GM18508 (cell line): Measurements from ENCODE around the gene ACAP2.
A peak's percentile ranks its signal among the peaks of the same experiment; 100 is the strongest.
"Not testable (repeated sequence)": the region's sequence is repeated elsewhere in the genome, so short reads cannot be mapped to it uniquely, and the experiment has no call there.

Experiments
- ATAC-seq: cut with Tn5 transposase; IDR thresholded peaks from one replicate; pipeline ENCODE4 v1.9.1; 2021; ENCODE audit warnings: moderate number of reproducible peaks; ENCODE audit not compliant: insufficient read depth, unreplicated experiment

The ACAP2 gene

GRCh38 chr3:195395208-195395816, 47.5 kb downstream of the ACAP2 start:
- ATAC-seq = no peak

GRCh38 chr3:195394700-195395099, 48.1 kb downstream of the ACAP2 start:
- ATAC-seq = no peak

GRCh38 chr3:195394024-195394423, 48.8 kb downstream of the ACAP2 start:
- no peak for ATAC-seq

- ATAC-seq = peak; percentile 64
Measured at GRCh38 chr3:195388380-195388779, 54.4 kb downstream of the ACAP2 start.

GRCh38 chr3:195386739-195387138, 56.1 kb downstream of the ACAP2 start:
- no peak for ATAC-seq

- no peak for ATAC-seq
Measured at GRCh38 chr3:195385526-195385925, 57.3 kb downstream of the ACAP2 start.

- no peak for ATAC-seq
Measured at GRCh38 chr3:195384952-195385351, 57.9 kb downstream of the ACAP2 start.

- ATAC-seq = no peak
Measured at GRCh38 chr3:195372220-195372619, 70.6 kb downstream of the ACAP2 start.

- no peak for ATAC-seq
Measured at GRCh38 chr3:195366200-195366925, 76.5 kb downstream of the ACAP2 start.

GRCh38 chr3:195365371-195365770, 77.4 kb downstream of the ACAP2 start:
- no peak for ATAC-seq

- not testable (repeated sequence) for ATAC-seq
Measured at GRCh38 chr3:195357797-195358196, 85.0 kb downstream of the ACAP2 start.

- no peak for ATAC-seq
Measured at GRCh38 chr3:195356151-195357086, 86.4 kb downstream of the ACAP2 start.

- ATAC-seq = not testable (repeated sequence)
Measured at GRCh38 chr3:195354009-195354408, 88.8 kb downstream of the ACAP2 start.

- ATAC-seq = no peak
Measured at GRCh38 chr3:195352895-195353488, 89.8 kb downstream of the ACAP2 start.

- ATAC-seq = no peak
Measured at GRCh38 chr3:195348426-195349115, 94.2 kb downstream of the ACAP2 start.

GRCh38 chr3:195337747-195338146, 105.1 kb downstream of the ACAP2 start:
- ATAC-seq = no peak

GRCh38 chr3:195334967-195335366, 107.9 kb downstream of the ACAP2 start:
- ATAC-seq = no peak

- ATAC-seq = no peak
Measured at GRCh38 chr3:195319060-195319459, 123.8 kb downstream of the ACAP2 start.

GRCh38 chr3:195312714-195313113, 130.1 kb downstream of the ACAP2 start:
- ATAC-seq = no peak

- no peak for ATAC-seq
Measured at GRCh38 chr3:195307711-195308110, 135.1 kb downstream of the ACAP2 start.
